ENCODE results near the gene MCM8. TPM values are rescaled to one million over a fixed set of nuclear protein-coding genes. Genes with fewer than 3 reads are reported as not detected.
"Not testable (repeated sequence)": the region's sequence is repeated elsewhere in the genome, so short reads cannot be mapped to it uniquely, and the experiment has no call there.

MCM8 gene
- total RNA-seq, 1 experiment from 2014 or later: 38.0 TPM

DNA sequence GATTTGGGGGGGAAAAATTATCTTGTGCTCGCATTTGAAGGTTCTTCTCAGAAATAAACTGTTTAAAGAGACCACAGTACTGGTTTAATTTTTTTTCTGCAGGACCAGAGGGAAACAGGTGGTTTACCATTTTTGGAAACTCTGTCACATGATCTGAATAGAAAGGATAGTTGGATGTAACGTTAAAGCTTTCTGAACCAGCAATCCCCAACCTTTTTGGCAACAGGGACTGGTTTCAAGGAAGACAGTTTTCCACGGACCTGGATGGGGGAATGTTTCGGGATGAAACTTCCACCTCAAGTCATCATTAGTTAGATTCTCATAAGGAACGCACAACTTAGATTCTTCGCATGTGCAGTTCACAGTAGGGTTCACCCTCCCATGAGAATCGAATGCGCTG lies 50.4 kb downstream of the MCM8 start:
- no peak for DNase-seq (ENCODE audit: low read depth)

DNA sequence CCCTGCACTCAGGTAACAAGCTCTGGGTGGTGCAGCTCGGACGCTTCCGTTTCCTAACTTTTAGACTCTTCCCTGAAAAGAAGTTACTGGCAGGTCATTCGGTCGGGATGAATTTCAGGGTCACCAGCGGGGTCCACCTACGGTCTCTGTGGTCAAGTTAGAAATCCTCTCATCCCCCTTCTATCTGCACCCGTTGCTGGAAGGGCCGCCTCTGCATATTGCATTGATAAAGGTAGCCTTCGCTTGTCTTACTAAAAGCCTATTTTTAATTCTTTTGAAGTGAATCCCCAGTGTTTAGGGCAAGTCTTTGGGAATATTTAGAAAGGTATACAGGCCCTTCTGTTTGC lies 56.1 kb downstream of the MCM8 start:
- no peak for DNase-seq (ENCODE audit: low read depth)

GRCh38 chr20:6007094-6007528 lies 56.7 kb downstream of the MCM8 start:
- DNase-seq (ENCODE audit: low read depth): no peak

- DNase-seq (ENCODE audit: low read depth): no peak
Observed at GRCh38 chr20:6007529-6008103, 57.2 kb downstream of the MCM8 start.

DNA sequence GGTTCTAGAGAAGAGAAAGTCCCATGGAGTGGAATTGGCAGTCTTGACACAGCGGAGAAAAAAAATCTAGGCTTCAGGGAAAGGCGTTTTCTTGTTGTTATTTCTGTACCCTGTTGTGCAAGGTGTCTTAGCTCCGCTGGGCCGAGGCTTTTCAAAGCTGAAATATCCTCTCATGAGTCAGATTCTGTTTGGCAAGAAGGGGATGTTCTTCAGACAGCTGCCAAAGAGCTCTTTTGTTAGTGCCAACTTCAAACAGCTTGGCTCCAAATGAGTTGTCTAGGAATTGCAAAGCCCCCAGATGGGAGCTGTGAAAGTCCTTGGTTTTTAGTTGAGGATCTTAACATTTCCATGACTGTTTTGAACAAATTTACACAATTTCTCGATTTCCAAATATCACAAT lies 57.8 kb downstream of the MCM8 start:
- peak; percentile 60 for DNase-seq (ENCODE audit: low read depth)

DNA sequence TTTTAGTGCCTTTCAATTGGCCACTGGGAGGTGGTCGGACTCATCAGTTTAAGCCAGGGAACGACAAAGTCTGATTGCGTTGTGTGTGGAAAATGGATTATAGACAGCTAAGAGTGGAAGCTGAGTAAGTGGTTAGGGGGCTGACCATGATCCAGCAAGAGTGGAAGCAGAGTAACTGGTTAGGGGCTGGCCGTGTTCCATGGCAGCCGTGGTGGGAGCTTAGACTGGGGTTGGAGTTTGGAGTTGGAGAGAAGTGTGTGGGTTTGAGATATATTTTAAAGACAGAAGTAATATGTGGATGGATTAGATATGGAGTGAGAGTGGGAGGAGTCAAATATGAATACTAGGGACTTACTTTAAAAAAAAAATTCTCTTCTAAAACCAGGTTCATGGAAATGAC lies 61.7 kb downstream of the MCM8 start:
- DNase-seq (ENCODE audit: low read depth): no peak

DNA sequence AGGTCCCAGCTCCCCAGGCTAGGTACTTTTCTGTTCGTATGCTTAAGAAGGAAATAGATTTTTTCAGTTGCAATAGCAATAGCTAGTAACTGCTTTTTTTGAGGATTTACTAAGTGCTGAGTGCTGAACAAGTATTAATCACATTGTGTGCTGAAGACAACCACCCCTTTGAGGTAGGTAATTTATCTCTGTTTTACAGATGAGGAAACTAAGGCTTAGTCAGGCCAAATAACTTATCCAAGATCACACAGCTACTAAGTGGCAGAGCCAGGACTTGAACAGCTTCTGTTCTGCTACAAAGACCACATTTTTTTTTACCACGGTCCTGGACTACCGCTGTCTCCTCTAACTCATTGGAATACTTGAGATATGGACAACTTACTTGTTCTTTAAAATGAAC lies 63.6 kb downstream of the MCM8 start:
- DNase-seq (ENCODE audit: low read depth): no peak

DNA sequence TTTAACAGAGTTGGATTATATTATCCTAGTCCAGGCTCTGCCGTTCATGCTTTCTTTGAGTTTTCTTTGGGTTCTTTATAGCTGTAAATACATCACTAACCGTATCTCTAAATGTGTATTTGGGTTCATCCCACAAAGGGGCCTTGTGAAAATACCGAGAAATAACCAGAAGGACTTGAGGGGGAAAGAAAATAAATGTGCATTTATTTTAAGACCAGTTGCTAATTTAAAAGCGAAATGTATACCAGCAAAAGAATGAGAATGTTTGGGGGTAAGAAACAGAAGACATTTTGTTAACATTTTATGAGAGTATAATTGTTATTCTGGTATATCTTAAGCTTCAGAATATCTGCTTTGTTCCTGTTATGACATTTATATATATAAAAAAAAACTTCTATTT lies 64.5 kb downstream of the MCM8 start:
- DNase-seq (ENCODE audit: low read depth): no peak

GRCh38 chr20:6017467-6017866 lies 67.0 kb downstream of the MCM8 start:
- DNase-seq (ENCODE audit: low read depth): no peak

DNA sequence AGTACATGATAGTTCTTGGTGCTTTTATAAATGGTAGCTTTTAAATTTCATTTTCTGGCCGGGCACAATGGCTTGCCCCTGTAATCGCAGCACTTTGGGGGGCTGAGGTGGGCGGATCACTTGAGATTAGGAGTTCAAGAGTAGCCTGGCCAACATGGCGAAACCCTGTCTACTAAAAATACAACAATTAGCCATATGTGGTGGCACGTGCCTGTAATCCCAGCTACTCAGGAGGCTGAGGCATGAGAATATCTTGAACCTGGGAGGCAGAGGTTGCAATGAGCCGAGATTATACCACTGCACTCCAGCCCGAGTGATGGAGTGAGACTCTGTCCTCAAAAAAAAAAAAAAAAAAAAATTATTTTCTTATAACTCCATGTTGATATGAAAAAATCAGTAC lies 67.4 kb downstream of the MCM8 start:
- DNase-seq (ENCODE audit: low read depth): no peak

GRCh38 chr20:6024768-6025167 lies 74.3 kb downstream of the MCM8 start:
- DNase-seq (ENCODE audit: low read depth): no peak

- DNase-seq (ENCODE audit: low read depth): no peak
Observed at GRCh38 chr20:6026051-6026450, 75.6 kb downstream of the MCM8 start.

- no peak for DNase-seq (ENCODE audit: low read depth)
Observed at GRCh38 chr20:6028818-6029217, 78.4 kb downstream of the MCM8 start.

DNA sequence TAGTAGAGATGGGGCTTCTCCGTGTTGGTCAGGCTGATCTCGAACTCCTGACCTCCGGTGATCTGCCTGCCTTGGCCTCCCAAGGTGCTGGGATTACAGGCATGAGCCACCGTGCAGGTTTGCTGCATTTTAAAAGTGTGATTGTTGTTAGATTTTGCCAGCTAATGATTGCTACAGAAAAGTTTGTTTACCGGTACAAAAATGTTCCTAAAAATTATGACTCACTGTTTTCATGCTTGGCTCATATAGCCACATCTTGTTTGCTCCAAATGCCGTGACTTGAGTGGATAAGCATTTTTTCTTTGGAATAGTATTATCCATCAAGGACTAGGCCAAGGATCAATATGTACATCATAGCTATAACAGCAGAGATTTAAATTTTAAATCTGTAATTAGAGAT lies 79.1 kb downstream of the MCM8 start:
- DNase-seq (ENCODE audit: low read depth): no peak

- no peak for DNase-seq (ENCODE audit: low read depth)
Observed at GRCh38 chr20:6030453-6031080, 80.1 kb downstream of the MCM8 start.

DNA sequence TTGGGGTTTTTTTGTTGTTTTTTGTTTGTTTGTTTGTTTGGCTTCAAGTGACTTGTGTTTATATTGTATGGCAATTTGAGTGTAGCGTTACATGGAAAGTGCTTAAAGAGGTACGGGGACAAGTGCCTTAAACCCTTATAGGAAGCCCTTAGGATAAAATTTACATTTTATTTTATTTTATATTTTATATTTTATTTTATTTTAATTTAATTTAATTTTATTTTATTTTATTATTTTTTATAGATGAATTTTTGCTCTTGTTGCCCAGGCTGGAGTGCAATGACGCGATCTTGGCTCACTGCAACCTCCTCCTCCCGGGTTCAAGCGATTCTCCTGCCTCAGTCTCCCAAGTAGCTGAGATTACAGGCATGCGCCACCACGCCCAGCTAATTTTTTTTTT lies 82.5 kb downstream of the MCM8 start:
- DNase-seq (ENCODE audit: low read depth): not testable (repeated sequence)

DNA sequence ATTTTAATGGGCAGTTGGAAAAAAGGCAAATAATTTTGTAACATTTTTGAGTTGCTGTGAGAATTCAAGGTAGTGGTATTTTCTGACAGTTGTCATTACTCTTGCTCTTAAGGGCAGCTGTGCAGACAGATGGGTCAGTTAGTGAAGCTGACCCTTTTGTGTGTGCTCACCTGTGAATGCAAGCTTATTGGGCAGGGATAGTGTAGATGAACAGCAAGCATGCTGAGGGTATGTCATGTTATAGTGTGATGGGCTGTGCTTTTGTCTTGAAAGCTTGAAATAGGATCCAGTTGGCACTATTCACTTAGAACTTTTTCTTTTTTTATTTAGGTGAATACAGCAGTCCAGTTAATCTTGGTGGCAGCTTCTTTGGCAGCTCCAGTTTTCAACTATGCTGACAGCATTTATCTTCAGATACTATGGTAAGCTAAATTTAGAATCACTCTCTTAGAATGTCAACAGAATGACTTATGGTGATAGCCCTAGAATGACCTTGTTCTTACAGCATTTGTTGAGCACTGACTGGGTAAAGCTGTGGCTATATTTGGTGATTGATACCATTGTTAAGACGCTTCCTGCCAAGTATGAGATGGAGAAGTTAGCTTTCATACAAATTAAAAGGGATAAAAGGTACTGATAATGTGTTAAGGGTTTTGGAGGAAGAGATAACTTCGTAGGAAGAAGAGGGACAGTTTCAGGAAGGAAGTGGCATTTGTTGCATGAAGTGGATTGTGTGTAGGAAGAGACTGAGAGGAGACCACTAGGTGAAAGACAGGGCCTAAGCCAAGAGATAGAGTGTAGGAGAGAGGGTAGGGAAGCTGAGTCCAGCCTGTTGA lies 83.9 kb downstream of the MCM8 start:
- DNase-seq (ENCODE audit: low read depth): no peak

DNA sequence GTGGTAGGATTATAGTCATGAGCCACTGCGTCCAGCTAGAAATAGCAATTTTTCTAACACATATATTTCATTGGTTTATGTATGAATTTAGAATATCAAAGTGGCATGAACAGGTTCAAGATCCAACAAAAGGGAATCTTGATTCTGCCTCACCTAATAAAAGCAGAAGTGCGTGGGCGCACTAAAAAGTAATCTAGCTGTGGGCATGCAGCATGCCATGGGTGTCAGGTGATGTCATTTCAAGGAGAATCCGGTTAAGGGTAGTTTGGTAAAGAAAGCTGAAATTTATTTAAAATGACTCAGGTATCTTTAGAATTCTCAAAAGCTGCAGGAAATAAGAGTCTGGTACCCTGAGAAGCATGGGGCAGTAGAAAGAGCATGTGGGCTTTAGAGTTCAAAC lies 85.8 kb downstream of the MCM8 start:
- no peak for DNase-seq (ENCODE audit: low read depth)

DNA sequence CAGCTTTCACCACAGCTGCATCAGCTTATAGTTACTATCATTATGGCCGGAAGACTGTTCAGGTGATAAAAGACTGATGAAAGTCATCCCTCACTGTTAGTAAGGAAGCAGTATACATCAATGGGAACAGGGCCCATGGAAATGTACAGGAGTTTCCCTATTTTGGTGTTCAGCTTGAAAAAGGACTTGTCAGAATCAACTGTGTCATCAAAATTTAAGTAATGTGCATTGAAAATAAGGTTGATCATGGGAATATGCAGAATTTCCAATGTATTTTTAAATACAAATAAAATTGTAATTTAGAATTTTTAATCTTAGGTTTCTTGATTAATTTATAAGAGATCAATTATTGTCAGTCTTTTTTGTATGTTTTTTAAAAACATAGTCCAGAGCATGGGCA lies 86.6 kb downstream of the MCM8 start:
- no peak for DNase-seq (ENCODE audit: low read depth)

- no peak for DNase-seq (ENCODE audit: low read depth)
Observed at GRCh38 chr20:6038256-6038655, 87.8 kb downstream of the MCM8 start.

GRCh38 chr20:6039766-6040165 lies 89.3 kb downstream of the MCM8 start:
- no peak for DNase-seq (ENCODE audit: low read depth)

DNA sequence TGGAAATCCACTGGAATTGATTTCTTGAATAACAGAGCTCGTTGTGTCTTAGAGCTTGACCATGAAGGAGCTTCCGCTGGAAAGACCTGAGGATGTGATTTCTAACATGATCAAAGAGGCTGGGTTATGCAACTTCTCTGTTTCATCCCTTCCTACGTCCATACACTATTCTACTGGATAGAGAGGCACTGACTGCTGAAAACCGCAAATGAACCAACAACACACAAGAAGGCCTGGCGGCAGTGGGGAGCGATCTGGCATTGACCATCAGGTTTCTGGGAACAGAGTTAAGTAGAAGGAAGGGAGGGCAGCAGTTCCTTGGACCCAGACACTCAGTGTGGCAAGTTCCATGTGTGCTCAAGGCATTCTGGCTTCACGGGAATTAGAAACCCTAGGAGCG lies 90.1 kb downstream of the MCM8 start:
- DNase-seq (ENCODE audit: low read depth): no peak
